Measurements from ENCODE around the gene PPP1R1A.

DNA sequence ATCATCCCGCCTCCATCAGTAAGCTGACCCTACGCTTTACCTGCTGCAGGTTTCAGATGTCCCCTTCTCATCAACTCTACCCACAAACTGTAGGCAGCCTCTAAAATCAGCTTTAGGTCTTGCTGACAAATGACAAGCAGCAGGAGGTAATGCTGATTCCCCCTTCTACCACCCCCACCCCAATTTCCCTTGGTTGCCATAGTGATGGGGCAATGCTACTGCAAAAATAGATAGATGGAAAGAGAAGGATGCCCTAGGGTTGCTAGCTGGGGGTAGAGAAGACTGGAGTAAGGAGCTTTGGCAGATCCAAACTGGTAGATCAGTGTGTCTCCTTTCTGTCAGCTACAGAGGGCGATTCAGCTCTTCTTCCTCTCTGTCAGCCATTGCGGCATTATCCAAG lies 58.9 kb downstream of the PPP1R1A start:
- TF ChIP-seq POLR2A (IDR thresholded peaks at IDR 0.05; ENCODE audit: extremely low read depth, insufficient read length) (no peak), MYC (IDR thresholded peaks at IDR 0.05; ENCODE audit: low read depth, low read length) (no peak)
- TF ChIP-seq, protein P1, sequence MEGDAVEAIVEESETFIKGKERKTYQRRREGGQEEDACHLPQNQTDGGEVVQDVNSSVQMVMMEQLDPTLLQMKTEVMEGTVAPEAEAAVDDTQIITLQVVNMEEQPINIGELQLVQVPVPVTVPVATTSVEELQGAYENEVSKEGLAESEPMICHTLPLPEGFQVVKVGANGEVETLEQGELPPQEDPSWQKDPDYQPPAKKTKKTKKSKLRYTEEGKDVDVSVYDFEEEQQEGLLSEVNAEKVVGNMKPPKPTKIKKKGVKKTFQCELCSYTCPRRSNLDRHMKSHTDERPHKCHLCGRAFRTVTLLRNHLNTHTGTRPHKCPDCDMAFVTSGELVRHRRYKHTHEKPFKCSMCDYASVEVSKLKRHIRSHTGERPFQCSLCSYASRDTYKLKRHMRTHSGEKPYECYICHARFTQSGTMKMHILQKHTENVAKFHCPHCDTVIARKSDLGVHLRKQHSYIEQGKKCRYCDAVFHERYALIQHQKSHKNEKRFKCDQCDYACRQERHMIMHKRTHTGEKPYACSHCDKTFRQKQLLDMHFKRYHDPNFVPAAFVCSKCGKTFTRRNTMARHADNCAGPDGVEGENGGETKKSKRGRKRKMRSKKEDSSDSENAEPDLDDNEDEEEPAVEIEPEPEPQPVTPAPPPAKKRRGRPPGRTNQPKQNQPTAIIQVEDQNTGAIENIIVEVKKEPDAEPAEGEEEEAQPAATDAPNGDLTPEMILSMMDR (IDR thresholded peaks at IDR 0.05; ENCODE audit: low read depth, low read length) = no peak
